ENCODE data around the gene TLE6.

The TLE6 gene

DNA sequence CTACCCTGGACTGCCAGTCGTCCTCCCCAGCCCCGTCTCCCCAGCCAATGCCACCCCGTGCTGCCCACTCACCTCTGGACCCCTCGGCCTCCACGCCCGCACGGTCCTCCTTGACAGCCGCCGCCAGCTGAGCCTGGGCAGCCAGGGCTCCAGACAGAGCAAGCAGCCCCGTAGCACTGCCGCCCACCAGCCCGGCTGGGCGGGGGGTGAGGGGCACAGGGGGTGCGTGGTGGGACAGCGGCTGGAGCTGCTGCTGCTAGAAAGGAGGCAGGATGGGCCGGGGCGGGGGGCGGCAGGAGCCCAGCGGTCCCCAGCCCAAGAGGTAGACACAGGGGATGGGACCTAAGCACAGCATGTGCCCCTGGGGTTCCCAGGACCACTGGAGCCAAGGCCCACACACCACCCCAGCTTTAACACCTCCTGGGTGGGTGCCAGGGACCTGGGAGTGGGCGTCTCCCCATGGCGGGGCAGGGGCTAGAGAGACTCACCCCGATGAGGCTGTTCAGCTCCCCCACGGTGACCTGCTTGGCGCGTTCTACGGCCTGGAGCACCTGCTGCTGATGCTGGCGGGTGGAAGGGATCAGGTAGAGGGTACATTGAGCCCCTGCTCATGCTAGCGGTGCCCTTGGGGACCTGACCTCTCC, 42.0 kb downstream of the TLE6 start:
- no peaks in the 10 kb centered on the region for H3K4me1 Mint-ChIP-seq (ENCODE audit: low read depth)
- peaks cover 32% of the 10 kb centered on the region for H3K27me3 Mint-ChIP-seq
- no peaks in the 10 kb centered on the region for H3K36me3 Mint-ChIP-seq (ENCODE audit: low read depth)
- H3K27ac Mint-ChIP-seq, result no peak overlapping the region
- no peak overlapping the region for H3K4me3 Mint-ChIP-seq
- intact Hi-C loops (cut with micrococcal nuclease), result no loop called here
- H3K9me3 Mint-ChIP-seq, result no peaks in the 10 kb centered on the region

- H3K4me1 Mint-ChIP-seq (ENCODE audit: low read depth), result no peaks in the 10 kb centered on the region
- no peaks in the 10 kb centered on the region for H3K9me3 Mint-ChIP-seq
- intact Hi-C loops (cut with micrococcal nuclease), result no loop called here
- H3K36me3 Mint-ChIP-seq (ENCODE audit: low read depth), result no peaks in the 10 kb centered on the region
- H3K27me3 Mint-ChIP-seq, result peaks cover 43% of the 10 kb centered on the region
- H3K4me3 Mint-ChIP-seq, result no peak overlapping the region
- no peak overlapping the region for H3K27ac Mint-ChIP-seq
Observed at GRCh38 chr19:3020321-3020960, 43.1 kb downstream of the TLE6 start.

DNA sequence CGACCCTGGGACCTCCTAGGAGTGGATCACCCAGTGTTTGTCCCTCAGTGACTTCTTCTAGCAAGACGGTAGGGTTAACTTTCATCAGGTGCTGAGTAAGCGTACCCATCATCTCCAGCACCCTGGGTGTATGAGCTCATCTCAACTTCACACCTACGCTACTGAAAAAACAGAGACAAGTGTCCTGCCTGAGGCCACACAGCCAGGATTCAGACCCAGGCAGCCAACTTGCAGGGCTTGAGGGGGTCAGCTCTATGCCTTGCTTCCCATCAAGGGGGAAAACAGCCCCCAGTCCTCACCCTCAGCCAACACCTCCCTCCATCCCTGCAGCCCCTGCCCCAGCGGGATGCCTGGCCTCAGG, 47.1 kb downstream of the TLE6 start:
- Mint-ChIP-seq H3K36me3 (ENCODE audit: low read depth) (no peaks in the 10 kb centered on the region), H3K4me3 (no peak overlapping the region), H3K9me3 (no peaks in the 10 kb centered on the region), H3K4me1 (ENCODE audit: low read depth) (no peaks in the 10 kb centered on the region), H3K27ac (no peak overlapping the region), H3K27me3 (peaks cover 74% of the 10 kb centered on the region)
- intact Hi-C loops (cut with micrococcal nuclease), result no loop called here

DNA sequence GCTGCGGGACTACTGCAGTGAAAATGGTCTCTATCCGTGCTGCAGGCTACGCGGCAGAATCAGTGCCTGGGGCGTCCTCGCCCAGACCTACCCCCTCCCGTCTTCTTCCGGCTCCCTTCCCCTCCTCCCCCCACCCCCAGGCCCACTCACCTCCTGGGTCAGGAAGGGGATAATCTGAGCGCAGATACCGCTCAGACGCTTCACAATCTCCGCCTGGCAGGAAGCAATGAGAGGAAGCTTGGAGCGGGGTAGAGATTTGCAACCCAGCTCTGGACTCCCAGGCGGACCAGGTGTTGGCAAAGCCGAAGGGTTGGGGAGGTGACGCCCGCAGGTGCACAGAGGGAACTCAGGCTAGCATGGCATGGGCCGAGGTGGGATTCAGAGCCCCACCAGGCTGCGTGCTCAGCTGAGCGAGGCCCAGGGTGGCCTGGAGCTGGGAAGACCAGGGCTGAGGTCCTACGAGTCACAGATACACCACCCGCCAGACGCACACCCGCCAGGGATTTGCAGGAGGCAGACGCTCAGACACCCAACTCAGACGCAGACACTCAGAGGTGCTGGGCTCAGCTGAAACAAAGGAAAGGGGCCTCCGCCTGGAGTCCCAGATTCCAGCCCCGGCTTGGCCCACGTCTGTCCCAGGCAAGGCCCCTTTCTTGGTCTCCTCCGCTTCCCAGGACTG, 47.6 kb downstream of the TLE6 start:
- H3K4me3 Mint-ChIP-seq, result no peak overlapping the region
- intact Hi-C loops (cut with micrococcal nuclease), result no loop called here
- no peak overlapping the region for H3K27ac Mint-ChIP-seq
- no peaks in the 10 kb centered on the region for H3K9me3 Mint-ChIP-seq
- H3K4me1 Mint-ChIP-seq (ENCODE audit: low read depth), result no peaks in the 10 kb centered on the region
- H3K27me3 Mint-ChIP-seq, result peaks cover 76% of the 10 kb centered on the region
- no peaks in the 10 kb centered on the region for H3K36me3 Mint-ChIP-seq (ENCODE audit: low read depth)

- intact Hi-C loops (cut with micrococcal nuclease), result no loop called here
- H3K27ac Mint-ChIP-seq, result no peak overlapping the region
- no peak overlapping the region for H3K4me3 Mint-ChIP-seq
- H3K27me3 Mint-ChIP-seq, result peaks cover 77% of the 10 kb centered on the region
- H3K9me3 Mint-ChIP-seq, result no peaks in the 10 kb centered on the region
- H3K36me3 Mint-ChIP-seq (ENCODE audit: low read depth), result no peaks in the 10 kb centered on the region
- H3K4me1 Mint-ChIP-seq (ENCODE audit: low read depth), result no peaks in the 10 kb centered on the region
Observed at GRCh38 chr19:3025549-3025886, 48.2 kb downstream of the TLE6 start.

- Mint-ChIP-seq H3K27me3 (peaks cover 85% of the 10 kb centered on the region), H3K27ac (no peak overlapping the region), H3K36me3 (ENCODE audit: low read depth) (no peaks in the 10 kb centered on the region), H3K4me1 (ENCODE audit: low read depth) (no peaks in the 10 kb centered on the region), H3K4me3 (no peak overlapping the region), H3K9me3 (no peaks in the 10 kb centered on the region)
- intact Hi-C loops (cut with micrococcal nuclease), result no loop called here
Observed at GRCh38 chr19:3026768-3027167, 49.4 kb downstream of the TLE6 start.

GRCh38 chr19:3027292-3027691, 49.9 kb downstream of the TLE6 start:
- Mint-ChIP-seq H3K4me1 (ENCODE audit: low read depth) (no peaks in the 10 kb centered on the region), H3K27me3 (peaks cover 90% of the 10 kb centered on the region), H3K36me3 (ENCODE audit: low read depth) (no peaks in the 10 kb centered on the region), H3K9me3 (no peaks in the 10 kb centered on the region), H3K27ac (no peak overlapping the region), H3K4me3 (no peak overlapping the region)
- intact Hi-C loops (cut with micrococcal nuclease), result no loop called here

- H3K4me3 Mint-ChIP-seq, result no peak overlapping the region
- H3K27me3 Mint-ChIP-seq, result peaks cover 94% of the 10 kb centered on the region
- no peak overlapping the region for H3K27ac Mint-ChIP-seq
Observed at GRCh38 chr19:3027981-3028304, 50.6 kb downstream of the TLE6 start.

GRCh38 chr19:3028305-3029064, 51.1 kb downstream of the TLE6 start:
- intact Hi-C loops (cut with micrococcal nuclease), result no loop called here
- Mint-ChIP-seq H3K9me3 (no peaks in the 10 kb centered on the region), H3K27ac (no peak overlapping the region), H3K4me3 (peak overlapping the region; percentile 61), H3K36me3 (ENCODE audit: low read depth) (no peaks in the 10 kb centered on the region), H3K27me3 (peaks cover 92% of the 10 kb centered on the region), H3K4me1 (ENCODE audit: low read depth) (no peaks in the 10 kb centered on the region)

More at GRCh38 chr19:3027981-3028304, 50.6 kb downstream of the TLE6 start:
- intact Hi-C loops (cut with micrococcal nuclease), result no loop called here
- no peaks in the 10 kb centered on the region for H3K4me1 Mint-ChIP-seq (ENCODE audit: low read depth)
- no peaks in the 10 kb centered on the region for H3K36me3 Mint-ChIP-seq (ENCODE audit: low read depth)
- H3K9me3 Mint-ChIP-seq, result no peaks in the 10 kb centered on the region

DNA sequence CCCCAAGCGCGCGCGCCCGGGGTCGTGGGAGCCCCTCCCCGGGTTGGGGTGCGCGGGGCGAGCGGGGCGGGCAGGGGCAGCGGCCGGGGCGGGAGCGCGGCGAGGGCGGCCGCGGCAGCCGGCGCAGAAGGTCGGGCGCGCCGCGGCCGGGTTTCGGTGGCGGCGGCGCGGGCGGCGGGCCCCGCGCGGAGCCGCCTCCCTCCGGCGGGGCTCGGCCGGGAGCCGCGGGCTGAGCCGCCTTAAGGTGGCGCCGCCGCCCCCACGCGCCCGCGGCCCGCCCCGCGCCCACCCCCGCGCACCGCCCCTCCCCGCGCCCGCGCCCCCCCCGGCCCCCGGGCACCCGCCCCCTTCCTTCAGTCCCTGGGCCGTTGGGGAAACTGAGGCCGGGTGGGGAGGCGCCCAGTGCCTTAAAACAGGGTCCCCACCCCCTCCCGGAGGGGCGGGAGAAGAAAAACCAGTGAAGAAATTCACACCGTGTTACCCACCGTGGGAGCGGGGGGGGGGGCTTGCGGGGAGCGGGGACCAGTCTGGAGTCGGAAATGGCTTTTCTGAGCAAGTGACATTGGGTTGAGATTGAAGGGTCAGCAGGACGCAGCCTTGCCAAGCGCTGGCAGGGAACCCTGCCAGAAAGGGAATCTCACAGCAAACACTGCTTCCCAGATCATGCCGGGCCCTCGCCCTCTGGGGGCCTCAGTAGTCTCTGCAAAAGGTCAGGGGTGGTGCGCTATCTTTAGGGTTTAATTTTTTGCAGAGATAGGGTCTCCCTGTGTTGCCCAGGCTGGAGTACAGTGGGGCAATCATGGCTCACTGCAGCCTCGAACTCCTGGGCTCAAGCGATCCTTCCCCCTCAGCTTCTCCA, 51.9 kb downstream of the TLE6 start, which contains the start of gene TLE2:
Gene TLE2 (minus strand): TSS at position 216 of the 859 bp plus-strand sequence. CDS start 376 bp downstream, outside the sequence.
- peaks cover 1% of the 10 kb centered on the region for H3K4me1 Mint-ChIP-seq (ENCODE audit: low read depth)
- no peaks in the 10 kb centered on the region for H3K9me3 Mint-ChIP-seq
- H3K27ac Mint-ChIP-seq, result no peak within 1 kb of the TSS
- no peaks in the 10 kb centered on the region for H3K36me3 Mint-ChIP-seq (ENCODE audit: low read depth)
- peaks cover 92% of the 10 kb centered on the region for H3K27me3 Mint-ChIP-seq
- intact Hi-C loops (cut with micrococcal nuclease), result no loop called here
- H3K4me3 Mint-ChIP-seq, result peak within 1 kb of the TSS; percentile 61

- no peak overlapping the region for H3K27ac Mint-ChIP-seq
- peaks cover 17% of the 10 kb centered on the region for H3K4me1 Mint-ChIP-seq (ENCODE audit: low read depth)
- no peaks in the 10 kb centered on the region for H3K36me3 Mint-ChIP-seq (ENCODE audit: low read depth)
- H3K9me3 Mint-ChIP-seq, result no peaks in the 10 kb centered on the region
- peaks cover 78% of the 10 kb centered on the region for H3K27me3 Mint-ChIP-seq
- intact Hi-C loops (cut with micrococcal nuclease), result no loop called here
- no peak overlapping the region for H3K4me3 Mint-ChIP-seq
Observed at GRCh38 chr19:3031607-3031867, 54.2 kb downstream of the TLE6 start.

- peak overlapping the region; percentile 93 for H3K27ac Mint-ChIP-seq
- H3K4me3 Mint-ChIP-seq, result no peak overlapping the region
Observed at GRCh38 chr19:3033595-3034405, 56.4 kb downstream of the TLE6 start.

GRCh38 chr19:3034406-3034655, 57.0 kb downstream of the TLE6 start:
- peaks cover 68% of the 10 kb centered on the region for H3K27me3 Mint-ChIP-seq
- no peaks in the 10 kb centered on the region for H3K9me3 Mint-ChIP-seq
- H3K4me3 Mint-ChIP-seq, result no peak overlapping the region
- no peaks in the 10 kb centered on the region for H3K36me3 Mint-ChIP-seq (ENCODE audit: low read depth)
- peaks cover 26% of the 10 kb centered on the region for H3K4me1 Mint-ChIP-seq (ENCODE audit: low read depth)
- H3K27ac Mint-ChIP-seq, result peak overlapping the region; percentile 93
- intact Hi-C loops (cut with micrococcal nuclease), result no loop called here

More at GRCh38 chr19:3033595-3034405, 56.4 kb downstream of the TLE6 start:
- Mint-ChIP-seq H3K27me3 (peaks cover 66% of the 10 kb centered on the region), H3K9me3 (no peaks in the 10 kb centered on the region), H3K4me1 (ENCODE audit: low read depth) (peaks cover 23% of the 10 kb centered on the region), H3K36me3 (ENCODE audit: low read depth) (no peaks in the 10 kb centered on the region)
- intact Hi-C loops (cut with micrococcal nuclease), result no loop called here

Measured in dendritic cell treated with granulocyte-macrophage colony-stimulating factor and Interleukin-4, amounts not matched to agents 40 ng/mL and 50 ng/mL, for 4 days (primary cell).